Prostate gland (tissue), 2 donors: ENCODE results near the gene WNT3.

Experiments used
- POLR2A ChIP-seq: fragments of 450-650 bp; IDR thresholded peaks from one replicate; pipeline ENCODE4 v1.6.1; 2016; ENCODE audit warnings: antibody characterized with exemption, mild to moderate bottlenecking
- TF ChIP-seq, protein P1 (sequence below), 4 experiments: fragments of 200-600 bp in 2 of 4; fragments of 450-650 bp in 2 of 4; sonication (generic) in 2 of 4; IDR thresholded peaks; 1 replicate in 3 of 4; 2 replicates in 1 of 4; pipeline ENCODE4 v1.5.1; 2016 to 2019; ENCODE audit warnings: antibody characterized with exemption in 4 of 4, mild to moderate bottlenecking in 2 of 4, moderate library complexity in 2 of 4

GRCh38 chr17:46736100-46736499, 82.4 kb downstream of the WNT3 start:
- TF ChIP-seq, protein P1, sequence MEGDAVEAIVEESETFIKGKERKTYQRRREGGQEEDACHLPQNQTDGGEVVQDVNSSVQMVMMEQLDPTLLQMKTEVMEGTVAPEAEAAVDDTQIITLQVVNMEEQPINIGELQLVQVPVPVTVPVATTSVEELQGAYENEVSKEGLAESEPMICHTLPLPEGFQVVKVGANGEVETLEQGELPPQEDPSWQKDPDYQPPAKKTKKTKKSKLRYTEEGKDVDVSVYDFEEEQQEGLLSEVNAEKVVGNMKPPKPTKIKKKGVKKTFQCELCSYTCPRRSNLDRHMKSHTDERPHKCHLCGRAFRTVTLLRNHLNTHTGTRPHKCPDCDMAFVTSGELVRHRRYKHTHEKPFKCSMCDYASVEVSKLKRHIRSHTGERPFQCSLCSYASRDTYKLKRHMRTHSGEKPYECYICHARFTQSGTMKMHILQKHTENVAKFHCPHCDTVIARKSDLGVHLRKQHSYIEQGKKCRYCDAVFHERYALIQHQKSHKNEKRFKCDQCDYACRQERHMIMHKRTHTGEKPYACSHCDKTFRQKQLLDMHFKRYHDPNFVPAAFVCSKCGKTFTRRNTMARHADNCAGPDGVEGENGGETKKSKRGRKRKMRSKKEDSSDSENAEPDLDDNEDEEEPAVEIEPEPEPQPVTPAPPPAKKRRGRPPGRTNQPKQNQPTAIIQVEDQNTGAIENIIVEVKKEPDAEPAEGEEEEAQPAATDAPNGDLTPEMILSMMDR (IDR thresholded peaks at IDR 0.05), result no peak
- TF ChIP-seq POLR2A, result no peak
